ENCODE measurements around the gene DPM3.
"Not testable (repeated sequence)": the region's sequence is repeated elsewhere in the genome, so short reads cannot be mapped to it uniquely, and the experiment has no call there.

The DPM3 gene

DNA sequence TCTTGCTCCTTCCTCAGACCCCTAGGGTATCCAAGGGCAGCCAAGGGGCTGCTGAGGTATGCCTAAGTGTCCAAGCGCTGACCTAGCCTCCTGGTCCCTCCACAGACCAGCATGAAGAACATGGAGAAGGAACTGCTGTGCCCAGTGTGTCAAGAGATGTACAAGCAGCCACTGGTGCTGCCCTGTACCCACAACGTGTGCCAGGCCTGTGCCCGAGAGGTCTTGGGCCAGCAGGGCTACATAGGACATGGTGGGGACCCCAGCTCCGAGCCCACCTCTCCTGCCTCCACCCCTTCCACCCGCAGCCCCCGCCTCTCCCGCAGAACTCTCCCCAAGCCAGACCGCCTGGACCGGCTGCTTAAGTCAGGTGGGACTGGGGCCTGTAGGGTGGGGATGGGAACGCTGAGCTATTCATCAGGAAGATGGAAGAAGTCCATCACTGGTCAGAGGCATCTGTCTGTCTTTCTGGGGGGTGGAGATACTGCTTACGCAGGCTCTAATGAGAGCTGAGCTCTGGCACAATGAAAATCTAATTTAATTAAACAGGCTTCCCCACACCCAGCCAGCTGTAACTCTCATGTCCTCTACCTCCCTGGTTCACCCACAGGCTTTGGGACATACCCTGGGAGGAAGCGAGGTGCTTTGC, 35.1 kb upstream of the DPM3 start:
- DNase-seq (ENCODE audit: low spot score): peak; percentile 21

DNA sequence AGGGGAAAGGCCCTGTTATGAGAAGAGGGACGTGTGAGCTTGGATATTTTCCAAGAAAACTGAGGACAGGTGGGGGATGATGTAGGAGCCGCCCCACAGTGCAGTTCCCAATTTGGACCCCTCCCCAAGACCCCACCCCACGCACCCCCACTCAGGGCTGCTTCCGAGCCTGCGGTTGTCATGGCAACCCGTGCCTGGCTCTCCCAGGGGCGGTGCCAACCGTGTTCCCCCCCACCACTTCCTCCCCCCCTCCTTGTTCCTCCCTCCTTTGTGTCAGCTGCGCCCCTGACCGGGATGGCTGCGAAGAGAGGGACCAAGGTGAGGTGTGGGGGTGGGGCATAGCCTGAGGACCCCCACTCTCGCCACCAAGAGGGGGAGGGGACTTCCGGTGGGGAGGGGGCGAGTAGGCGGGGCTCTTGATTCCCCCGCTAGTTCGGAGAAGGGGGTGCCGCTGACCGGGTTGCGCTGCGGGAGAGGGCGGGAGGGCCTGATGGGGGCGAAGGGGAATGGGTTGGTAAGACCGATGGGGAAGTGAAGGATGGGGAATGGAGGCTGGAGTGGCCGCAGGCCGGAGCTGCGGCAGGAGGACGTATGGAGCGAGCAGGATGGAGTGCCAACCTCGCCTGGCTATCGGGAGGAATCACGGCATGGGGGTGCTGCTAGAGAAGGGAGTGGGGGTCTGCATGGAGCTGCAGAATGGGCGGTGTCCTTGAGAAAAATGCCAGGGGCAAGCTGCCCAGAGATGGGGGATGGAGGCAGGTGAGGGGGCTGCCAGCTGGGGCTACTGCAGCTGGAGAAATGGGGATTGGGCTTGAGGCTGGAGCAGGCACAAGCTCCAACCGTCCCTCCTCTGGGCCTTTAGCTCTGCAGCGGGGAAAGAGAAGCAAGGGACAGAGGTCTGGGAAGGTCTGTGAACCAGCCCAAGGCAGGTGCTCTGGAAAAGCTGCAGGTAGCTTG, 34.3 kb upstream of the DPM3 start:
- DNase-seq (ENCODE audit: low spot score): peak; percentile 62

GRCh38 chr1:155173478-155174323, 33.4 kb upstream of the DPM3 start, which contains the start of gene TRIM46:
TSS of gene TRIM46 (plus strand) at chr1:155173849. CDS start at chr1:155173967, 118 bp downstream.
- peak; percentile 87 for DNase-seq (ENCODE audit: low spot score)

- peak; percentile 98 for DNase-seq (ENCODE audit: low spot score)
Observed at GRCh38 chr1:155172732-155173477, 32.6 kb upstream of the DPM3 start, which contains the start of gene KRTCAP2. TSS of gene KRTCAP2 (minus strand) at chr1:155173304. CDS start at chr1:155173224, 80 bp downstream.

DNA sequence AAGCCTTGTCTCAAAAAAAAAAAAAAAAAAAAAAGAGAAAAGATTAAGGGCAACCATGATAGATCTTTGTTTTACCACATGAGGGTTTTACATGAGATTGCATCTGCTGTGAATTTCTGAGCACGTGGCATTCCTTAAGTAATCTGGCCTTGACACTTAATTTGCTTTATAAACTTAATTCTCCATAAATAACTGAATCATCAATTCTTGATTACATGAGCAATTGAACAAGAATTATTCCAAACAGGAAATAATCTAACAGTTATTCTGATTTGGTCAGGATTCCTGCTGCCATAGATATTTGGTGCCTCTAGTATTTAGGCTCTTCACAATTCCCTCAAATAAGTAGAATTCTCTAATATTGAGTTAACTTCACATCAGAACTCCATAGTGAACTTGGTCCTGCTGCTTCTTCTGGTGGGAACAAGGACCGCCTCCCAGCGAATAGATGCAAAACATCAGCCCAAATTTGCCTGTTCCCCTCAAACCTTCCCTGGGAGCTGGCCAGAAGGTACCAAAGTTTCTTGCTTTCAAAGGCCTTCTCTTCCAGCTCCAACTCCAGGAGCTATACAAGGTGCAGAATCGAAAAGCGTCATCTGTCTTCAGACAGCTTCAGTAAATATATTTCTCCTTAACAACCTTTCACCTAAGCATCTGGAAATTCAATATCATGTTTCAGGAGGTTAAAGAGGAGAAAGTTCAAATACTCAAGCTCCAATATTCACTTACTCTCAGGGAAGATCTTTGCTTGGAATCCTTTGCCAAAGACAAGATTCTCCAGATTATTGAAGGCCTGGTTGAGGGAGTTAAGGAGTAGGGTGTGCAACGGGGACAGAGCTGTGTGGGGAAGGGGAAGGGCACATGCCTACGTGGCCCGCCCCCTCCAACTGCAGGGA, 31.8 kb upstream of the DPM3 start:
- DNase-seq (ENCODE audit: low spot score): no peak

GRCh38 chr1:155170806-155171205, 30.5 kb upstream of the DPM3 start:
- DNase-seq (ENCODE audit: low spot score): no peak

- no peak for DNase-seq (ENCODE audit: low spot score)
Observed at GRCh38 chr1:155170101-155170785, 29.9 kb upstream of the DPM3 start.

GRCh38 chr1:155169541-155169940, 29.2 kb upstream of the DPM3 start:
- no peak for DNase-seq (ENCODE audit: low spot score)

- DNase-seq (ENCODE audit: low spot score): no peak
Observed at GRCh38 chr1:155168456-155169210, 28.3 kb upstream of the DPM3 start.

- not testable (repeated sequence) for DNase-seq (ENCODE audit: low spot score)
Observed at GRCh38 chr1:155168105-155168445, 27.7 kb upstream of the DPM3 start.

DNA sequence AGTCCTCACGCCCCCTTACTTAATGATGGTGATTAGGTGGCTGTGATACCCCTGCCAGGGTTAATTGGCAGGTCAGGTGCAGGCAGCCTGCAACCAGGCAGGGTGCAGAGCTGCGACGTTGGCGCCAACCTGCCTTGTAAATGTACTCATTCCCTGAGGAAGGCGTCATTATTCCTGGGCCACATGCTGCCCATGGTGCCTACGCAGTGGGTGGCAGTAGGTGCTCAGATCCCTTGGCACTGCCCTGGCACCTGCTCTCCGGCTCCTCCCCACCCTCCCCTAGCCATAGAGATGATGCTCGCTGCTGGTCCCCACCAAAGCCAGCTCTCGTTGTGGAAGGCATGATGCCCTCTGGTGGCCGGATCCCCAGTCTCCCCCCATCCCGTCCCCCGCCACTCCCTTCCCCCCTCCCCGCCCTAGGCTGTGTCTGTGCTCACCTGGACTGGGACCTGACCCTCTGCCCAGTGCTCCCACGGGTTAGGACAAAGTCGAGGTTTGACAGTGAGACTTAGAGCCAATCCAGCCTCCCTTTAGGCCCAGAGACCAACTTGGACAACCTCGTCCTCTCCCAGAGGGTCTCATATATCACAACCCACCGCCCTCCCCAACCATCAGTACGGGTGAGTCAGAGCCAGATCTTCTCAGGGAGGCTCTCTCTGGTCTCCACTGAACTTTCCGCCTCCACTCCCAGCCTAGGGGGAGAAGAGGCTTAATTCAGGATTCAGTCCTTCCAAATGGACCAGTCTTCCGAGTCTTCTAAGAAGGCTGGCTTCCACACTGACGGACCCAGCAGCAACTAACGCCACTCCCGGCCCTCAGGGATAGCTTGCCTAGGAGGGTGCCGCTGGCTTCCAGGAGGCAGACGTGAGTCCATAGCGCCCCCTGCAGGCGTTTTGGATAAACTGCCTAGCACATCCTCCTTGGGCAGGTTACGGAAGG, 27.1 kb upstream of the DPM3 start:
- DNase-seq (ENCODE audit: low spot score): peak; percentile 89

DNA sequence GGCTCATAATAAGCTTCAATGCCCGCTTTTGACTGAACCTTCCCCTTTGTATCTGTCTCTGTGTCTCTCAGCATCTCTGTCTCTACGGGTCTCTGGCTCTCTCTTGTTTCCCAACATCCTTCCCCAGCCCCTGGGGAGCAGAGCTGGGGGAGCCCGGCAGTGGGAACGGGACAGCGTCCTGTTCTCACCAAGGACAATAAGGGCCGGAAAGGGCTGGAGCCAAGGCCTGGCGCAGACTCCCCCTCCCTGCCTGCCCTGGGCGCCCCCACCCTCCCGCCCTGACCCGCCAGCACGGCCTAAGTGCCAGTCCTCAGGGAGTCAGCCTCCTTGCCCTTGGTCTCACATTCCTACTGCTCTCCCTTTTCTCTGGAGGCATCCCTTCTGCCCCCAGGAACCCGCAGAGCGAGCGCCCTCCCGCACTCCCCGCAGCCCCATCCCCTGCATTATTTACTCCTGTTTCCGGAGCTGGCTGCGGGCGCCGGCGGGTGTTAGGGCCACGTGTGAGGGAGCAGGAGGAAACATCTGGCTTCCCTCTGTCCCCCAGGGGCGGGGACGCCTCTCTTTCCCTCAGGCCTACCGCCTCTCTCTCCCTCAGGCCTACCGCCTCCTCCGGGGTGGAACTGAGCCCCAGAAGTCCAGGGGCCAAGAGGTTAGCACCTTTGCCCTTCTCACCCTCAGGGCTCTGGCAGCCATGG, 26.3 kb upstream of the DPM3 start:
- DNase-seq (ENCODE audit: low spot score): no peak

DNA sequence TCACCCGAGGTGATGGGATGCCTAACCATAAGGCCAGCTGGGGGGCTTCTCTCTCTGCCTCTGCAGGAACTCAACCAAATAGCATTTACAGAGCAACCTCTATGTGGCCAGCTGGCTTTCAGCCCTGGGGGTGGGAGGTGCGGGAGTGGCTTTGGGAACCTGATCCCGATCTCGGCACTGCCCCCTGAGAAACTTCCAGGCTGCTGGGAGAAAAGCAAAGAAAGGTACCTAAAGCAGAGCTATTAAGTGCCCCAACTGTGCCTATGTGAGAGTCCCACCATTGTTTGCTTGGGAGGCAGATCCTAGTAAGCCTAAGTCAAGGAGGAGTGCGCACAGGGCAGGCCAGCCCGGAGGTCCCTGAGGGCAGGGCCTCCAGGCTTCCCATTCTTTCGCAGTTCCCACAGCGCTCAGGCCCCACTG, 25.7 kb upstream of the DPM3 start:
- no peak for DNase-seq (ENCODE audit: low spot score)

DNA sequence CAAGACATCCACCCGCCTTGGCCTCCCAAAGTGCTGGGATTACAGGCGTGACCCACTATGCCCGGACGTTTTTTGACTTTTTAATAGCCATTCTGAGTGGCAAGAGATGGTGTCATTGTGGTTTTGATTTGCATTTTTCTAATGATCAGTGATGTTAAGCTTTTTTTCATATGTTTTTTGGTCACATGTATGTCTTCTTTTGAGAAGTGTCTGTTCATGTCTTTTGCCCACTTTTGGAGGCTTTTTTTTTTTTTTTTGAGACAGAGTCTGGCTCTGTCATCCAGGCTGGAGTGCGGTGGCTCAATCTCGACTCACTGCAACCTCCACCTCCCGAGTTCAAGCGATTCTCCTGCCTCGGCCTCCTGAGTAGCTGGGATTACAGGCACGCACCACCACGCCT, 24.3 kb upstream of the DPM3 start:
- not testable (repeated sequence) for DNase-seq (ENCODE audit: low spot score)

GRCh38 chr1:155163785-155164184, 23.5 kb upstream of the DPM3 start:
- DNase-seq (ENCODE audit: low spot score): not testable (repeated sequence)

DNA sequence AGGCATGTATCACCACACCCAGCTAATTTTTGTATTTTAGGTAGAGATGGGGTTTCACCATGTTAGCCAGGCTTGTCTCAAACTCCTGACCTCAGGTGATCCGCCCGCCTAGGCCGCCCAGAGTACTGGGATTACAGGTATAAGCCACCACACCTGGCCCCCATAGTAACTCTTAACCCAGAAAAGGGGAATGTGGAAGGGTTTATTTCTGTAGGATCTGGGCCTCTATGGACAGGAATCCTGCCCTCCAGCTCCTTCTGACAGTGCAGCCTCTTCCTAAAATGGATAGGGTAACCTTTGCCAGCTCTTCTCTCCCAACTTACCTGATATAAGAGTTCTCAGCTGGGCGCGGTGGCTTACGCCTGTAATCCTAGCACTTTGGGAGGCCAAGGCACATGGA, 22.3 kb upstream of the DPM3 start:
- DNase-seq (ENCODE audit: low spot score): not testable (repeated sequence)

DNA sequence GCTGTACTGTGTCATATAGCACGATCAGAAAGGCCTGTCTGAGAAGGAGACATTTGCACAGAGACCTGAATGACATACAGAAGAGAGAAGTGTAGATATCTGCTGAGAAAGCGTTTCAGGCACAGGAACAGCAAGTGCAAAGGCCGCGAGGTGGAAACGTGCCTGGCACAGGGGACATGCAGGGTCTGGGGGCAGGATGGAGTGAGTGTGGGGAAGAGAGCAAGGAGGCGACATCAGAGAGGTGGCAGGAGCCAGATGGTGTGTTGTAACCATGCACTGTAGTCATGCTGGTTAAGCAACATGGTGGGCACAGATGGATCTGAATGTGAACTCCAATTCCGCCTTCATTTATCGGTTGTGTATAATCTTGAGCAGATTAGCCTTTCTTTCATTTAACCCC, 19.8 kb upstream of the DPM3 start:
- DNase-seq (ENCODE audit: low spot score): no peak

Measured in D341Med (cell line).